ENCODE data around the gene CIAO1. TPM values are rescaled to one million over a fixed set of nuclear protein-coding genes. Genes with fewer than 3 reads are reported as not detected.
"Not testable (repeated sequence)": the region's sequence is repeated elsewhere in the genome, so short reads cannot be mapped to it uniquely, and the experiment has no call there.

Gene CIAO1
- total RNA-seq = 10 to 100 TPM; 73.8 to 77.9 TPM
- polyA plus RNA-seq = 104 TPM

DNA sequence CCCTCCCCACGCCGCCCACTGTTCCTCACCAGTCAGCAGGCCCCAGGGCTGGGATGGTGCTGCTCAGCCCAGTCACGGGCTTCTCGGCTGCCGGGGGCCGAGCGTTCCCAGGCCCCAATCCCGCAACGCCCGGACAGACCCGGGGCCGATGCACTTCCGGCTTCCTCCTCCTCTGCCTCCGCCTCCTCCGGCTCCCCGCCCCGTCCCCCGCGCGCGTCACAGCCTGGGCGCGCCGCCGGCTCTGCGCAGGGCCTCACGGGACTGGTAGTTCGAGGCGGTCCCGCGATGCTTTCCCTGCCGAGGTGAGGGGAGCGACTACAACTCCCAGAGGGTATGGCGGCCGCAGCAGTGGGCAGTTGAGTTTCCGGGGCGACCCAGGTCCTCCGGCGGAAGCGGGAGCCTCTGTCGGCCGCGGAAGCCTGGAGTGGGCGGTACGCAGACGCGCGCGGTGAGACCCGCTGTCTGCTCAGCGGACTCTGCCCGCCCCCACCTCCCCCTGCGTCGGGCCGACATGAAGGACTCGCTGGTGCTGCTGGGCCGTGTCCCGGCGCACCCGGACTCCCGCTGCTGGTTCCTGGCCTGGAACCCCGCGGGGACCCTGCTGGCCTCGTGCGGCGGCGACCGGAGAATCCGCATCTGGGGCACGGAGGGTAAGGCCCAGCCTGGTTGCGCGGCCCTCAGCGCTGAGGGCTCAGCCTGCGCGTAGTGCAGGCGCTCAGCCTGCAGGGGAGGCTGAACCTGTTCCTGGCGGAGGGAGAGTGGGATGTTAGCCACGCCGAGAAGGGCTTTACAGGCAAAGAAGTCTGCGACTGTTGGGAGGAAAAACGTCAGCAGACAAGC lies at the start of gene CIAO1, which contains the start of gene TMEM127:
CIAO1 (plus strand) TSS at position 386 of the 840 bp plus-strand sequence; CDS start at position 512, 126 bp downstream.
TMEM127 (minus strand) TSS at position 158 of the 840 bp plus-strand sequence. CDS start 616 bp downstream, outside the sequence.
- peak; percentile 96 to 98 (median 98) for DNase-seq
- Histone ChIP-seq H3K4me3 (ENCODE audit: low read length) (peak within 1 kb of the TSS; percentile 82), H3K4me1 (ENCODE audit: insufficient read depth, low read length) (peaks cover 40% of the 10 kb centered on the region), H3K36me3 (ENCODE audit: insufficient read depth, low read length) (peaks cover 23% of the 10 kb centered on the region), H3K27ac (ENCODE audit: low read depth, low read length) (peak within 1 kb of the TSS; percentile 89), H3K9me3 (ENCODE audit: low read length) (no peaks in the 10 kb centered on the region), H3K27me3 (ENCODE audit: insufficient read depth, low read length, poor library complexity, severe bottlenecking) (no peaks in the 10 kb centered on the region)
- H3K4me3 Mint-ChIP-seq = peak within 1 kb of the TSS; percentile 87 to 97 (median 94)
- POLR2A ChIA-PET = interaction anchor here (0.6 to 2.2 kb wide), 4 partner anchors 32 to 121 kb away, joined by 3 to 25 read pairs (median 6); partner anchors contain the start of genes DUSP2, SNRNP200 and STARD7
- H3K4me1 Mint-ChIP-seq = peaks cover 39 to 56% (median 54%) of the 10 kb centered on the region in 3 donors
- H3K27ac Mint-ChIP-seq = peak within 1 kb of the TSS; percentile 79 to 98 (median 96)
- CTCF ChIA-PET = interaction anchor here (0.6 to 1.6 kb wide), 7 partner anchors 11 to 260 kb away, joined by 3 to 8 read pairs (median 5); partner anchors contain the start of gene STARD7
- H3K27me3 Mint-ChIP-seq = no peaks in the 10 kb centered on the region
- H3K9me3 Mint-ChIP-seq = no peaks in the 10 kb centered on the region
- H3K36me3 Mint-ChIP-seq = peaks cover 5 to 73% (median 5%) of the 10 kb centered on the region in 3 donors

DNA sequence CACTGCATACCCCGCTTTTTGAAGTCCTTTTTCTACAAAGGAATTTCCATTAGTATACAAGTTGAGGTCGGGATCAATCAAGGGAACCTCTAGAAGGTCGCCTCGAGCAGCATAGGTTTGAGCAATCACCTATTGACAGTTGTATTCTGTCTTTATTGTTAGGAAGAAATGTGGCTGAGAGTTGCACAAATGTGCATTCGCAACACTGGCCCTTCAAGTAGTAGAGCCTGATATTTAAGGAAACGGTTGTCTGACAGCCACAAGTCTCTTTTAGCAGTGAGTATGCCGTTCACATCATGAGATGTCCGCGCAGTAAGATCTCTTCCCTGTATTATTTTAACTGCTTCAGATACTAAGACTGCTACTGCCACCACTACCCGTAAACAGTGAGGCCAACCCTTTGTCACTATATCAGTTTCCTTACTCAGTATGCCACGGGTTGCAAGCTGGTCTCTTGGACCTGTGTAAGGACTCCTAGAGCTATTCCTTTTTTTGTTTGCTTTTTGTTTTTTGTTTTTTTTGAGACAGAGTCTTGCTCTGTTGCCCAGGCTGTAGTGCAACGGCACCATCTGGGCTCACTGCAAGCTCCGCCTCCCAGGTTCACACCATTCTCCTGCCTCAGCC lies 47.4 kb upstream of the CIAO1 start:
- Mint-ChIP-seq H3K4me1 (no peaks in the 10 kb centered on the region), H3K27ac (peak overlapping the region in 1 of 8 donors; percentile 19), H3K27me3 (no peaks in the 10 kb centered on the region), H3K36me3 (peaks cover 0 to 2% (median 0%) of the 10 kb centered on the region in 3 donors), H3K4me3 (no peak overlapping the region), H3K9me3 (no peaks in the 10 kb centered on the region)
- no peak overlapping the region for H3K4me3 ChIP-seq (ENCODE audit: low read length)
- H3K27ac ChIP-seq (ENCODE audit: low read depth, low read length) = no peak overlapping the region
- CTCF ChIA-PET = no interaction called here
- no peaks in the 10 kb centered on the region for H3K4me1 ChIP-seq (ENCODE audit: insufficient read depth, low read length)
- H3K27me3 ChIP-seq (ENCODE audit: insufficient read depth, low read length, poor library complexity, severe bottlenecking) = no peaks in the 10 kb centered on the region
- H3K36me3 ChIP-seq (ENCODE audit: insufficient read depth, low read length) = no peaks in the 10 kb centered on the region
- H3K9me3 ChIP-seq (ENCODE audit: low read length) = no peaks in the 10 kb centered on the region
- no peak for DNase-seq
- POLR2A ChIA-PET = no interaction called here

DNA sequence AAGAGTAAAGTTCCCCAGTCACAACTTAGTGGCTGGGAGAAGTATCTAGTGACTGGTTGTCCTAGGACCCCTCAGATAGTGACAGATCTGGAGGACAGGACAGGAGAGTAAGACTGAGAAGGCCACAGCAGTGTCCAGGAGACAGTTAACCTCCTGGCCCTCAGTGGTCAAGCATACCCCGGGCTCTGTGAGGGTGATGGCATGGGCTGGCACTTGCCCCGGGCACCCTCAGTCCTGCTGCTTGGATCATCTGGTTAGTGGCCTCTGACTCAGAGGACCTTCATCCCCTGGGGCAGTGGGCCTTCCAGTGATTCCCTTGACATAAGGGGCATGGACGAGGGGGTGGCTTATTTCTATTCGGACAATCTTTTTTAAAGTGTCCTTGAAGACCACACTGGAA lies 46.1 kb upstream of the CIAO1 start:
- DNase-seq; H3K27ac ChIP-seq (ENCODE audit: low read depth, low read length); H3K27me3 Mint-ChIP-seq; H3K27me3 ChIP-seq (ENCODE audit: insufficient read depth, low read length, poor library complexity, severe bottlenecking); CTCF ChIA-PET; H3K4me3 ChIP-seq (ENCODE audit: low read length); H3K36me3 ChIP-seq (ENCODE audit: insufficient read depth, low read length); H3K4me1 Mint-ChIP-seq; H3K36me3 Mint-ChIP-seq; POLR2A ChIA-PET; H3K9me3 Mint-ChIP-seq; H3K4me3 Mint-ChIP-seq; H3K9me3 ChIP-seq (ENCODE audit: low read length); H3K4me1 ChIP-seq (ENCODE audit: insufficient read depth, low read length): not testable (repeated sequence)
- peak overlapping the region in 1 of 8 donors; percentile 27 for H3K27ac Mint-ChIP-seq

DNA sequence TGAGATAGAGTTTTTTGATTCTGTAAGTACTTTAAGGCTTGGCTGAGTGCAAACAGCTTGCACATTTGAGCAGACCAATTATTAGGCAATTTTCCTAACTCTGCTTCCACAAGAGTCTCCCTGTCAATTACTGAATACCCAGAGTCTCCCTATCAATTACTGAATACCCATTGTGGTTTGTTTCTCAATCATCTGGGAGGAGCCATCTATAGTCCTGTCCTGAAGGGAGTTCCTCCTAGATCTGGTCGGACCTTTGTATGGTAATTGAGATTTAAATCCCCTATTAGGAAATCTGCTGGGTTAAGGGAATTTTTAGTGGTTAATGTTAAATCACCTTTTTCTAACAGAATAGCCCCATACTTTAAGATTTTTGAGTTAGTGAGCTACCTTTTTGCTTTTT lies 44.9 kb upstream of the CIAO1 start:
- H3K36me3 ChIP-seq (ENCODE audit: insufficient read depth, low read length); H3K27ac ChIP-seq (ENCODE audit: low read depth, low read length); POLR2A ChIA-PET; H3K36me3 Mint-ChIP-seq; DNase-seq; H3K9me3 Mint-ChIP-seq; H3K4me1 Mint-ChIP-seq; H3K4me3 Mint-ChIP-seq; H3K27me3 Mint-ChIP-seq; CTCF ChIA-PET; H3K27me3 ChIP-seq (ENCODE audit: insufficient read depth, low read length, poor library complexity, severe bottlenecking); H3K4me1 ChIP-seq (ENCODE audit: insufficient read depth, low read length); H3K27ac Mint-ChIP-seq; H3K4me3 ChIP-seq (ENCODE audit: low read length); H3K9me3 ChIP-seq (ENCODE audit: low read length): not testable (repeated sequence)

DNA sequence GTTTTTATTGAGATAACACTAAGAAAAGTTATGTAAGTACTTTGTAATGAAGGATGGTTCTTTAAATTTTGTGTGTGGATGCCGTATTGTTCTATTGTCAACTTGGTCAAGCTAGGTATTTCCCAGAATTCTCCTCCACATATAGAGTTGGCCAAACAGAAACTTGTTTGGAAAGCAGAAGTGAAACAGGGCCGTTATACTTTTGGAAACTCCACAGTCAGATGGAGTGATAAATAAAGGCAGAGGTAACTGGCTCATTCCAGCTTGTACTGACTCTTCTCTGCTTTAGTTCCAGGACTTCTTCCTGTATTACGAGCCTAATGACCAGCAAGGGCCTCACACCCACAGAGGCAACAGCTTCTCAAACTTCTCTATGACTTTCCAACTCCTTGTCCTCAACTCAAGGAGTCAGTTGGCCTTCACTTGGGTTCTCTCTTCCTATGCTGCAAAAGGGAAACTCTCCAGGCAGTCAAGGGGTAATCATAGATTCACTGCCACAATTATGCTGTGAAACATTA lies 41.0 kb upstream of the CIAO1 start:
- CTCF ChIA-PET = interaction anchor here (1.6 kb wide), 1 partner anchor 16 kb away, joined by 3 read pairs; the partner anchor contains the start of gene STARD7
- peak overlapping the region; percentile 68 for H3K27ac ChIP-seq (ENCODE audit: low read depth, low read length)

DNA sequence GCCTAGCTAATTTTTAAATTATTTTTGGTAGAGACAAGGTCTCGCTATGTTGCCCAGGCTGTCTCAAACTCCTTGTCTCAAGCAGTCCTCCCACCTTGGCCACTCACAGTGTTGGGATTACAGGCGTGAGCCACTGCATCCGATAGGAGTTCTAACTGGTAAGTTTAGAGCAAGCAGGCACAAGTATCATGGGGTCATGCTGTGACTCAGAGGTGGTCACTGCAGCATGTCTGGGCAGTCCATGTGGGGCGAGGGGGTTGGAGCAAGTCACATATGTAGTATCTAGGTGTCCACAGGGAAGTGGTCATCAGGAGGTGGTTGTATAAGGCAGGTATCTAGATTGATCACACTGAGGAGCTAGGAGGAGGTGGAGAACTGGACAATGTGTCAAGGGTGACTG lies 34.7 kb upstream of the CIAO1 start:
- Histone ChIP-seq H3K36me3 (ENCODE audit: insufficient read depth, low read length) (no peaks in the 10 kb centered on the region), H3K4me1 (ENCODE audit: insufficient read depth, low read length) (no peaks in the 10 kb centered on the region), H3K27me3 (ENCODE audit: insufficient read depth, low read length, poor library complexity, severe bottlenecking) (no peaks in the 10 kb centered on the region), H3K4me3 (ENCODE audit: low read length) (no peak overlapping the region), H3K9me3 (ENCODE audit: low read length) (no peaks in the 10 kb centered on the region), H3K27ac (ENCODE audit: low read depth, low read length) (no peak overlapping the region)
- Mint-ChIP-seq H3K27ac (no peak overlapping the region), H3K27me3 (no peaks in the 10 kb centered on the region), H3K4me1 (no peaks in the 10 kb centered on the region), H3K4me3 (no peak overlapping the region), H3K36me3 (peaks cover 0 to 11% (median 0%) of the 10 kb centered on the region in 3 donors), H3K9me3 (no peaks in the 10 kb centered on the region)
- ChIA-PET CTCF (interaction anchor here (1.9 kb wide), 1 partner anchor 114 kb away, joined by 4 read pairs; no protein-coding TSS in a partner anchor), POLR2A (interaction anchor here (0.9 kb wide), 1 partner anchor 10 kb away, joined by 3 read pairs; no protein-coding TSS in a partner anchor)
- no peak for DNase-seq

More for the DNA sequence above, 41.0 kb upstream of the CIAO1 start:
- no peaks in the 10 kb centered on the region for H3K4me1 Mint-ChIP-seq
- POLR2A ChIA-PET = no interaction called here
- peak overlapping the region in 1 of 8 donors; percentile 71 for H3K27ac Mint-ChIP-seq
- H3K4me3 ChIP-seq (ENCODE audit: low read length) = no peak overlapping the region
- no peaks in the 10 kb centered on the region for H3K27me3 ChIP-seq (ENCODE audit: insufficient read depth, low read length, poor library complexity, severe bottlenecking)
- H3K4me3 Mint-ChIP-seq = no peak overlapping the region
- DNase-seq = no peak
- H3K36me3 ChIP-seq (ENCODE audit: insufficient read depth, low read length) = no peaks in the 10 kb centered on the region
- no peaks in the 10 kb centered on the region for H3K9me3 ChIP-seq (ENCODE audit: low read length)
- peaks cover 0 to 2% (median 0%) of the 10 kb centered on the region in 3 donors for H3K36me3 Mint-ChIP-seq
- H3K9me3 Mint-ChIP-seq = no peaks in the 10 kb centered on the region
- H3K27me3 Mint-ChIP-seq = no peaks in the 10 kb centered on the region
- H3K4me1 ChIP-seq (ENCODE audit: insufficient read depth, low read length) = no peaks in the 10 kb centered on the region

DNA sequence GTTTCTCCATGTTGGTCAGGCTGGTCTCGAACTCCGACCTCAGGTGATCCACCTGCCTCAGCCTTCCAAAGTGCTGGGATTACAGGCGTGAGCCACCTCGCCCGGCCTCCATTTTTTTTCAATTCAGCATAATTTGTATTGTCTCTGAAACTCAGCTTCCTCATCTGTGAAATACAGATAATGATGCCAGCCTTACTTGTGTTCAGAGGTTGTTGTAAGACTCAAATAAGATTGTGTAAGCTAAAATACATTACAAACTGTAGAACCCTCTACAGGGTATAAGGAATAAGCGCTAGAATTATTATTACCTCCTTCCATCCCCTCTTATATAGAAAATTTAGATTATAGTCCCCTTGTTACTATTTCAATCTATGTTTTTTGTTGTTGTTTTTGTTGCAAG lies 32.6 kb upstream of the CIAO1 start:
- H3K27ac Mint-ChIP-seq = no peak overlapping the region
- no peaks in the 10 kb centered on the region for H3K4me1 ChIP-seq (ENCODE audit: insufficient read depth, low read length)
- H3K4me3 ChIP-seq (ENCODE audit: low read length) = no peak overlapping the region
- no peak overlapping the region for H3K4me3 Mint-ChIP-seq
- no peaks in the 10 kb centered on the region for H3K27me3 Mint-ChIP-seq
- DNase-seq = no peak
- H3K36me3 Mint-ChIP-seq = peaks cover 0 to 11% (median 1%) of the 10 kb centered on the region in 3 donors
- ChIA-PET CTCF (interaction anchor here (1.2 to 1.9 kb wide), 2 partner anchors 8 to 116 kb away, joined by 3 to 4 read pairs; no protein-coding TSS in a partner anchor), POLR2A (no interaction called here)
- no peaks in the 10 kb centered on the region for H3K9me3 Mint-ChIP-seq
- no peak overlapping the region for H3K27ac ChIP-seq (ENCODE audit: low read depth, low read length)
- no peaks in the 10 kb centered on the region for H3K27me3 ChIP-seq (ENCODE audit: insufficient read depth, low read length, poor library complexity, severe bottlenecking)
- H3K36me3 ChIP-seq (ENCODE audit: insufficient read depth, low read length) = no peaks in the 10 kb centered on the region
- no peaks in the 10 kb centered on the region for H3K4me1 Mint-ChIP-seq
- H3K9me3 ChIP-seq (ENCODE audit: low read length) = no peaks in the 10 kb centered on the region

Data from CD8-positive, alpha-beta memory T cell (primary cell).